Kasumi-1 (cell line): ENCODE measurements around the gene SERINC5.
A peak's percentile ranks its signal among the peaks of the same experiment; 100 is the strongest.
"Not testable (repeated sequence)": the region's sequence is repeated elsewhere in the genome, so short reads cannot be mapped to it uniquely, and the experiment has no call there.

ENCODE experiments used
- DNase-seq, 2 experiments: peaks; one replicate each; lab custom pipeline; 2025; lab: John Stamatoyannopoulos, UW

SERINC5 gene

DNA sequence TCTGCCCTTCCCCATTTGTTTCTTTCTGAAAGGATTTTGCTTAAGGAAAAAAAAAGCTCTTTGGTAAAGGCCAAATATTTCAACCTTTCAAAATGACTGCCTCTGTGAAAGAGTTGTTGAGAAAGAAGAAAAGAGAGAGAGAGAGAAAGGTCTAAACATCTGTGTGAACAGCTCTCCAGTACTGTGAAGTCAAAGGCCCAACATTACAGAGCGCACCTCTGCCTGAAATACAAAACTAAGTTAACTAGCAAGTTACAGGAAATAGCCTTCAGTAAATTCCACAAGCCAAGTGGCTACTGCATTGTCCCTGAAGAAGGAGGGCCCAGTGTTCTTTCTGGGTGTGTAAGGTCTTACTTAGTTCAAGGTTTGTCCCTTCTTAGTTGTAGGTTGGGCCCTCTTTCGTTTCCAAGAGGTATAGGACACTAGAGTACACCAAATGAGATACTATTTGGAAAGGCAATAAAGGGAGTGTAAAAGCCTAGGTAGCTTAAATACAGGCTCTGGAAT is 116.3 kb downstream of the SERINC5 start:
- DNase-seq = no peak

DNA sequence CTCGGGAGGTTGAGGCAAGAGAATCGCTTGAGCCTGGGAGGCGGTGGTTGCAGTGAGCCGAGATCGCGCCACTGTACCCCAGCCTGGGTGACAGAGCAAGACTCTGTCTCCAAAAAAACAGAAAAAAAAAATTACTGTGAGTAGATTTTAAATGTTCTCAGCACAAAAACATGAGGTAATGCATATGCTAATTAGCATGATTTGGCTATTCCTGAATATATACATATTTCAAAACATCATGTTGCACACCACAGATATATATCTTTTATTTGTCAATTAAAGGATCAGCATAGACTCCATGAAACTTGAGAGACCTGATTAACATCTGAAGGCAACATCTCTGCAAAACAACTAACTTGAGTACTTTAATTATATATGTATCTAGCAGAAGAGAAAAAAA is 117.4 kb downstream of the SERINC5 start:
- no peak for DNase-seq

DNA sequence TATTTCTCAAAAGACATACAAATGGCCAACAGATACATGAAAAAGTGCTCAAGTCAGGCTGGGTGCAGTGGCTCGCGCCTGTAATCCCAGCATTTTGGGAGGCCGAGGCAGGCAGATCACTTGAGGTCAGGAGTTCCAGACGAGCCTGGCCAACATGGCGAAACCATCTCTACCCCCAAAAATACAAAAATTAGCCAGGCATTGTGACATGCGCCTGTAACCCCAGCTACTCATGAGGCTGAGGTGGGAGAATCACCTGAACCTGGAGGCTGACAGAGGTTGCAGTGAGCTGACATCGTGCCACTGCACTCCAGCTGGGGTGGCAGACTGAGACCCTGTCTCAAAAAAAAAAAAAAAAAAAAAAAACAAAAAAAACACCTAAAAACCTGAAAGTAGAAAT is 119.0 kb downstream of the SERINC5 start:
- DNase-seq = not testable (repeated sequence)

DNA sequence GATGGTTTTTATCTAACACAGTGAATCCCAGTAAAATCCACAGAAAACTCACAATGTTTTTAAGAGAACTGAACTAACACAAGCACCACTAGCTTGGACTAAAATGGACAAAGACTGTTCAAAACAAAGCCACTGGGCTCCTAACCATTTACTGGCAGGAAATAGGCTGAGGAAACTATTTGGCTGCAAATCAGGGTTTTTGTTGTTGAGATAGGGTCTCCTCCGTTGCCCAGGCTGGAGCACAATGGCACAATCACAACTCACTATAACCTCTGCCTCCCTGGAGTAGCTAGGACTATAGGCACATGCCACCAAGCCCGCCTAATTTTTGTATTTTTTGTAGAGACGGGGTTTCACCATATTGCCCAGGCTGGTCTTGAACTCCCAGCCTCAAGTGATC is 121.0 kb downstream of the SERINC5 start:
- no peak for DNase-seq

DNA sequence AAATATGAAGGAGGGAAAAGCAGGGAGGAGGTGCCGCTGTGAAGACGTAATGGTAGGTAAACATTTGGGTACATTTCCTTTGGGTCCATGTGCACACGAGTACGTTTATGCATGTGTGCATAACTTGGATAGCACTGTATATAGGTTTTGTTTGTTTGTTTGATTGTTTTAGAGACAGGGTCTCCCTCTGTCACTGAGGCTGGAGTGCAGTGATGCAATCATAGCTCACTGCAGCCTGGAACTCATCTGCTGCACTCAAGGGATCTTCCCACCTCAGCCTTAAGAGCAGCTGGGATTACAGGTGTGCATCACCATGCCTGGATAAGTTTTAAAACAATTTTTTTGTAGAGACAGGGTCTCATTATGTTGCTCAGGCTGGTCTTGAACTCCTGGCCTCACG is 126.7 kb downstream of the SERINC5 start:
- DNase-seq = no peak

DNA sequence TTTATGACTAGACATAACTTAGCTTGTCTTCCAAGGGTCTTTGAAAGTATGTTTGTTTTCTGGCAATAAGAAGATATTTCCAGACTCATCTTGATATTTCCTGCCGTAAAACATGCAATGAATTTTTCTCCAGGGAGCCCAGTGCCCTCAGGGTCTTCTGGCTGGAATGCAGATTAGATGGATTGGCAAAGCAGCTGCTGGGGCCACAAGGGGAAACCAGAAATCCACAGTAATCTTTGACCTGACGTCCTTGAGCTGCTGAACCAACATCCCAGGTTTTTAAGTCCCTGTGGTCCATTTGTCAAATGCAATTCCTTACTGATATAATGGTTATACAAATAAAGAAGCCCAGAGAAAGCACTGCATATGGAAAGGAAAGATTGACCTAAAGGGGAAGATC is 127.7 kb downstream of the SERINC5 start:
- no peak for DNase-seq

DNA sequence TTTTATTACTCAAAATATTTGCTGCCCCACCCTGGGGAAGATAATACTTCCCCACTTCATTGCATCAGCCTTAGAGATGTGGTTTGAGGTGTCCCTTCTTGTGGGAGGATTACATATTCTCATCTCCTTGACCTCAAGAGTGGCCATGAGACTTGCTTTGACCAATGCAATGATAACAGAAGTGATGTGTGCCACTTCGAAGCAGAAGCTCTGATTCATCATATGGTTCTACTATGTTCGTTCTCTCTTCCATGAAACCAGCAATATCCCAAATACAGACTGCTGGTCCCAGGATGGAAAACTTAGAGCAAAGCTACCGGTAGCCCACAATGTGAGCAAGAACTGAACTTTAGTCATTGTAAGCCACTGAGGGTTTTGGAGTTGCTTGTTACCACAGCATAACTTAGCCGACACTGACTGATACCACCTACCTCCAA is 128.7 kb downstream of the SERINC5 start:
- DNase-seq = peak in 1 of 2 experiments; percentile 7

DNA sequence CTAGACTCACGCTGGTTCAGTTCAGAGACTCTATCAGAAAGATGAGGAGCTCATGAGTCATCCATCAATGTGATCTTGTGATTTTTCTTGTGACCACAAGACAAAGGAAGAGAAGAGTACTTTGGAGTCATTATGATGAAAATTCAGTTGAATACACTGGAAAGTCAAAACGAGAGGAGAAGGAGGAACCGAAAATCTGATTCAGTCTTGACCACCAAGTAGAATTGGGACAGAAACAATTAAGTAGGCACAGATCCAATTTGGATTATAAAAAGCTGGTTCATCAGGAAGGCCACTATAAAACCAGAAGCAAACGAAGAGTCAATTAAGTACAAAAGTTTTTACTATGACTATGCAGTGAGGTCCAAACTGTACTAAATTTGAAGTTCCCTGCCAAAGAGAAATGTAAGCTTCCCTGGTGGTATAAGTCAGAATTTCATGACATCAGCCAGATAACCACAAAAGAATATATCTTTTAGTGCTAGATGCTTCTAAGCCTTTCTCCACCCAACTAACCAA is 129.8 kb downstream of the SERINC5 start:
- peak; percentile 10 to 22 for DNase-seq

DNA sequence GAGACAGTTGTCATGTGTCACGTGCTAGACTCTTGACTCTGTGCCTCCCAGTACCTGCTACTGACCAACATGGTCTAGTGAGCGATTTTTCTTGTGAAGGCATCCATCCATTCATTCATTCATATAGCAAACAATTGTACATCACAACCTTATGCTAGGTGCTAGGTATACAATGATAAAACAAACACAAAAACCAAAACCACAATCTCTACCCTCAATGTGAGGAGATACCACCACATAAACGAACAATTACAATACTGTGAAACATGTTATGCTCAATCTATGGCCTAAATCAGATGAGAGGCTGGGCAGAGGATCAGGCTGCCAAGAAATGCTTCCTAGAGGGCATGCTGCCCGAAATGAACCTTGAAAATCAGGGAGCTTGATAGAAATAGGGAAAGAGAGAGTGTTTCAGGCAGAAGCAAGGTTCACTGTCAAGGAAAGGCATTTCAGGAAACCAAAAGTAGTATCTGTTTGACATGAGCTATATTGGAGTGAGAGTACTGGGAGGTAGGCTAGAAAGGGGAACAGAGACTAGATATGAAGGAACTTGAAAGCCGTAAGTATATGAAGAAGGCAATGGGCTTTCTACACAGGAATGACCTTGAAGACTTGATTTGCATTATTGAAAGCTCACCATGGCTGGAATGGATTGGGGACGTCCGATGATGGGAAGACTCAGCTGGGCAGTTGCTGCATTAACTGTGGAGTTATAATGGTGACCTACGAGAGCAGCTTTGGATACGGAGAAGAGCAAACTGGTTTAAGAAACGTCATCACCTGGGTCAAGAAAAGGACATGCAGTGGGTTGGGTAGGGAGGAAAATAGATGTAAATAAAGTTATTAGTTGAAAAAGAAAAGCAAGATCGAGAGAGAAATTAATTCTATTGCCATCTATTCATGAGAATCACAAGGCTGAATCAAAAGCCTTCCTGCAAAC is 130.6 kb downstream of the SERINC5 start:
- peak in 1 of 2 experiments; percentile 30 for DNase-seq

DNA sequence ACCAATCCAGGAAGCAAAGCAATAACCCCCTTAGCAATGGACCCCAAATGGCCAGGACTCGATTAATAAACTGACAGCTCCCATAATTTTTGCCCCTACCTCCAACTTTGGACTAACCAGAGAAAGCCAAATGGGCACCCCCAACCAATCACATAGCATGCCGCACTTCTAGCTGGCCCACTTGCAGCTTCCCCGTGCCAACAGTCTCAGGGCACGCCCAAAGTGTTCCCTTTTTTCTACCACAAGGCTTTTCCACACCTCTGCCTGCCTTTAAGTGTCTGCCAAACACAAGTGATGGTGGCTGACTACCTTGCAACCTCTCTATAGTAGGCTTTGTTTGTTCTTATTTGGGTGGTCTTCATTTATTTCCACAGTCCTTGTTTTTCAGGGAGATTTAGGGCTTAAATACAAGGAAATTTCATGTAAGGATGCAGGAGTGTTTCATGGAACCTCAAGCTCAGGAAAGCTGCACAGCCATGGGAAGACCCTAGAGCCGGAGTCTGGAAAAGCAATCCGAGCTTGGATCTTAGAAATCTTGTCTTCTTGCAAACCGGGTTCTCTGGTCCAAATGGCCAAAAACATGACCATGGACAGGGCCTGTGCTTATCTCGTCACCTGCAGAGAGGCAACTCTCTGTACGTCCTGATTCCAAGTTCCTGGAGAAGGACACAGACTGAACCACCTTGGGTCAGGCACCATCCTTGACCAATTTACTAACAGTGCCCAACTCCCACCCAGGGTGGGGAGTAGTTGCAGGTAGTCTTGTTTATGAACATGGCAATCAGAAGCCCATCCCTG is 131.5 kb downstream of the SERINC5 start:
- no peak for DNase-seq

DNA sequence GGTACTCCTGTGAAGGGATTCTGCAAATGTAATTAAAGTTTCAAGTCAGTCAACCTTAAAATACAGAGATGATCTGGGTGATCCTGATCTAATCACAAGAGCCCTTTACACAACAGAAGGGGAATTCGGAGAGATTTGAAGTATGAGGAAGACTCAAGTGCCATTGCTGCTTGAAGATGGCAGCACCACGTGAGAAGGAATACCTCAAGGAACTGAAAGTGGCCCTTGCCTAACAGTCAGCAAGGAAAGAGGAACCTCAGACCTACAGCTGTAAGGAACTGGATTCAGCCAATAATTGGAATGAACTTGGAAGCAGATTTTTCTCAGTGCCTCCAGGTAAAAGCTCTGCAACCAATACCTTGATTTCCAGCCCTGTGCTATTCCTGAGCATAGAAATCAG is 133.3 kb downstream of the SERINC5 start:
- peak; percentile 68 to 78 for DNase-seq

DNA sequence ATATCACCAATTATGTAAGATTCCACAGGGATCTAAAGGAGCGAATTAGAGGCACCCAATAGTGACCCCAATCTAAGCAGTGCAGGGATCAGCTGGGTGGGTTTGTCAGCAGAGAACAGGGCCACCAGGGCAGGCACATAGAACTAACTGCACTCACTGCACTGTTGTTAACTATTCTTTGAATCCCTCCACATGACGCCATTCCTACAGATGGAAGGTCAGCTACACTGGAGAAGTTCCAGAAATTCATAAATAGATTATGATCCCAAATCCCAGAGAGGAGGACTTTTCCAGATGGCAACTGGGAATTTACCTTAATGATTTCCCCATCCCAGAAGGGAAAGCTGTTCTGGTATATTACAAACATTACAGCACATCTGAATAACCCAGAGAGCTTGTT is 136.5 kb downstream of the SERINC5 start:
- no peak for DNase-seq

DNA sequence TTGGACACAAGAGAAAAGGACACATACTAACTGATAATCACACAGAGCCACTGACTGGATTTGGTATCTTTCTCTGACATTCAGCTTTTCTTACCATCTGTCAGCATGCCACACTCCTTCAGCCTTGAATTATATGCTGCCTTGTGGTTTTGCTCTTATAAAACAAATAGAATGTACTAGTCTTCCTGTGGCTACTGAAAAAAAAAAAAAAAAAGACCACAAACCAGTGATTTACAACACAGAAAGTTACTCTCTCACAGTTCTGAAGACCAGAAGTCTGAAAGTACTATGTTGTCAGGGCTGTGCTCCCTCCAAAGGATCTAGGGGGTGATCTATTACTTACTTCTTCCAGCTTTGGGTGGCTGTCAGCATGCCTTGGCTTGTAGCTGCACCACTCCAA is 138.4 kb downstream of the SERINC5 start:
- DNase-seq = no peak

DNA sequence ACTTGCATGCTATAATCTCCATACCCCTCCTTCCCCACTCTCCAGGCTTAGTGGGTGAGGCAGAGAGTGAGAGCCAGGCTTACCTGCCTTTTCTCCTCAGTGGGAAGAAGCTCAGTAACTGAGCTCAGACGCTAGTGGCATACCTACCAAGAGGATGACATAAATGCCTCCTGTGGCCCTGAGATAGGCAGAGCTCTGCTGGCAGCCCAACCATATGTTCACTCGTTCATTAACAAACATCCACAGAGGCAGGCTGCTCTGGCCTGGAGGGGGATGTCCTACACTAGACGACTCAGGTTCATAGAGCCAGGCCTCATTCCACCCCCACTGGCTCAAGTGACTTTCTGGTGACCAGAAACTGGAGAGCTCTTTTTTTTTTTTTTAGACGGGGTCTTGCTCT is 139.4 kb downstream of the SERINC5 start:
- no peak for DNase-seq

DNA sequence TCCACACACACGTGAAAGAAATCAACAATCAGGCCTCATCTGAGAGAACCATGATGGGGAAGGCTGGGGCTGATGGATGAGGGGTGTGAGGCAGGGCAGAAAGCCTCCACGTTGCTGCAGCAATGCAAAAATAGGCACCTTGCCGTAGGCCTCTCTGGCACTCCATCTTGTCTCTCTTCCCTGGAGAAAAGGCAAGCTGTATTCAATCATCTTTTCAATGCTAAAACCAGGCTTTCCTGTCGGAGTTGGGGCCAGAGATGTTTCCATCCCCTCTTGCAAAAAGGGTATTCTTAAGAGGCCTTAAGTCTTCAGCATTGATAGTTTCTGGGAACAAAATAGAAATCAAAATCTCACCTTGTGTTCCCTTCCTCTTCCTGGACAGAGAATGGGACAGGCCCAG is 139.8 kb downstream of the SERINC5 start:
- no peak for DNase-seq

DNA sequence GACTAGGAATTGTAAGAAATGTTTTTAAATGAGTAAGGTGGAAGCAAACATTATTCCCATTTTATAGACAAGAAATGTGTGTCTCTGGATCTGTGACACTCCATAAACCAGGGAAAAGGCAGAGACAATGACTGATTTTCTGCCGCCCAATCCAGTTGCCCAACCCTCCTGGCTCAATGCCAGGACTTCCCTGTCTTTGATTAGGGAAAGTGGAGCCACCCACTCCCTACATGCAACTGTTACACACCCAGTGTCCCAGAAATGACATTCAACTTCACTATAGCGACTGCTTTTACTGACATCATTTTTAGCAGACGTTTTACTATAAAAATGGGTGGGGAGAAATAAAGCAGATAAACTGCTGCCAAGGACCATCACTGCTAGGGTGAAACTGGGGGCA is 141.0 kb downstream of the SERINC5 start:
- DNase-seq = no peak

DNA sequence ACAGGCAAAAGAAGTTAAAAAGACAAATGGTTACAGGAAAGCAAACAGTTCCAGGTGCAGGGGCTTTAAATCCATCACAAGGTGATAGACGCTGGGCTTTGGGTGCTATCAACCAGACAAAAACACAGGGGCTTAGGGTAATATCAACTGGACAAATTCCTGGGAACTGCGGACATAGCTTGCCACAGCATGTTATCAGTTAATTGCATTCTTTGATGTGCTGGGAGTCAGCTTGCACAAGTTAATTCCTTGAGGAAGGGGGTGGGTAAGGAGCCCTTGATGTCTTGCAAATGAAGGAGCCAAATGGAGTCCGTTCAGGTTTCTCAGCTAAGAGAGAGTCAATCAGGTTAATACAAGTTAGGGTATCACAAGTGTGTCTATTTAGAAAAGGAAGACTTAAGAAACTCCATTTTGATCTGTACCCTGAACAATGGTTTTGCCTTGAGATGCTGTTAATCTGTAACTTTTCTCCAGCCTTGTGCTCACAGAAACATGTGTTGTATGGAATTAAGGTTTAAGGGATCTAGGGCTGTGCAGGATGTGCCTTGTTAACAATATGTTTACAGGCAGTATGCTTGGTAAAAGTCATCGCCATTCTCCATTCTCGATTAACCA is 144.4 kb downstream of the SERINC5 start:
- not testable (repeated sequence) for DNase-seq

DNA sequence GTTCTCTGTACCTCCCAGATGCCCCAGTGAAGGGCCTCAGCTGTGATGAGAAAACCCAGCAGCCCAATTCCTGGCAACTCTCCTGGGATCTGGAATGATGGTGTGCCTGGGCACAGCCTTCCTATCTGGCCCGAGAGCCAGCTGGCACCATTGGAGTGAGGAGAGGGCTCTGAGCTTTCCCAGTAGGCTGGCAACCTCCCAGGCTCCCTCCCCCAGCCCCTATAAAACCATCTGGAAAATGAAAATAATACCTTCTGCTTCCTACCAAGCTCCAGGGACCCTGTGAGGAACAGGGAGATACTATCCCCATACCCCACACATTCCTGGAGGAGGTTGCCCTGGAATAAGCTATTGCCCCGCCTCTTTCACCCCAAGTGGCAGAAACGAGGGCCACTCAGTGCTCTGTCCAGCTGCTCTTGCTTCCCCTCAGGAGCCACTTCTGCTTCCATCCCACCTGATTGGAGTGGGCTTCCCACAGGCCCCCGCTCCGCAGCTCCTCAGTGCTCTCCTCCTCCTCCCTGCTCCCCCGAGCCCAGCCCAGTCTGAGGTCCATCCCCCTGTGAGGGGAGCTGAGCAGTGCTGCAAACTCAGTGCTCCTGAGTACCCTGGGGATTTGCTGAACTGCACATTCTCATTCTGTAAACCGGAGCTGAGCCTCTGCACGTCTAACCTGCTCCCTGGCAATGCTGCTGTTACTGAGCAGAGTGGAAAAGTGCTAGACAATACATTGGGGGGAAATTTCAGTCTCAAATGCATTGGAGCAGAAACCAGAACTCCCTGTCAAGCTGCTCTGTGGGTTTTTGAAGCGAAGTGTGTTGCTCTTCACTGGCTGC is 146.0 kb downstream of the SERINC5 start:
- no peak for DNase-seq

DNA sequence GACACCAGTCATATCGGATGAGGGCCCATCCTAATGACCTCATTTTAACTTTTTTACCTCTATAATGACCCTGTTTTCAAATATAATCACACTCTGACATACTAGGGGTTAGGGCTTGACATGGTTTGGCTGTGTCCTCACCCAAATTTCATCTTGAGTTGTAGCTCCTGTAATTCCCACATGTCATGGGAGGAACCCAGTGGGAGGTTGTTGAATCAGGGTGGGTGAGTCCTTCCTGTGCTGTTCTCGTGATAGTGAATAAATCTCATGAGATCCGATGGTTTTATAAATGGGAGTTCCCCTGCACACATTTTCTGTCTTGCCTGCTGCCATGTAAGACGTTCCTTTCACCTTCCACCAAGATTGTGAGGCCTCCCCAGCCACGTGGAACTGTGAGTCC is 148.9 kb downstream of the SERINC5 start:
- DNase-seq = no peak

DNA sequence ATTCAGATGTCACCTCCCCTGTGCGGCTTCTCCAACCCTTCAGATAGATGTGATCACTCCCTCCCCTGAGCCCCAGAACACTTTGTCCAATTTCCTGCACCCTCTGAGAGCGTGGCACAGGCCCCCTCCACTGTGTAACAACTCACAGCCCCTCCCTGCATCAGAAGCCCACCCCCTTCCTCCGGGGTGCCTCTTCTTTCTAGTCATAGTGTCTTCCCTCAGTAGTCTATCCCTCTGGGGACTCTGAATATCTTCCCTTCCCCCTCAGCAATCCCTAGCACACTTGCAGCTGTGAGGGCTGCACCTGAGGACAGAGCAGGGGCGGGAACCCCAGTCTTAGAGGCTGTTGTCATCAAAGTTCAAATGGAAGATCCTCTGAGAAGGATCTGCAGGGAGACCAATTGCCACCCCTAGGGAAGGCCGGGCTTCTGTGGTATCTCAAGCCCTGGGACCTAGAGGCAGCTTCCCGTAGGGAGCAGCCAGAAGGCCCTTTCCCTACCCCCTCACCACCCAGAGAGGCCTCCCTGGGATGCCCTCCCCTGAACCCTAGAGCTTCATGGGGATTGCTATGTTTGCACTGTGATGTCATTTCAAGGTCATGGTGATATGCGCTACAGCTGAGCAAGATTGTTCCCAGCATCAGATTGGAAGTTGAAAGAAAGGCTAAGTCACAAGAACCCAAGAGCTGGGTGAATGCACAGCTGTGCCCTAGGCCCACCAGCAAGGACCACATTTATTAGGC is 150.0 kb downstream of the SERINC5 start:
- no peak for DNase-seq
